Stimulated activated CD4-positive, alpha-beta T cell treated with anti-CD3 and anti-CD28 coated beads, Interleukin-4, amount 100 ng/mL, for 24 hours (primary cell): Measurements from ENCODE around the gene PRDM16.
A peak's percentile ranks its signal among the peaks of the same experiment; 100 is the strongest.

Source experiments
- DNase-seq: peaks from one replicate; pipeline ENCODE4 v3.0.0-alpha.2; 2020

Gene PRDM16

DNA sequence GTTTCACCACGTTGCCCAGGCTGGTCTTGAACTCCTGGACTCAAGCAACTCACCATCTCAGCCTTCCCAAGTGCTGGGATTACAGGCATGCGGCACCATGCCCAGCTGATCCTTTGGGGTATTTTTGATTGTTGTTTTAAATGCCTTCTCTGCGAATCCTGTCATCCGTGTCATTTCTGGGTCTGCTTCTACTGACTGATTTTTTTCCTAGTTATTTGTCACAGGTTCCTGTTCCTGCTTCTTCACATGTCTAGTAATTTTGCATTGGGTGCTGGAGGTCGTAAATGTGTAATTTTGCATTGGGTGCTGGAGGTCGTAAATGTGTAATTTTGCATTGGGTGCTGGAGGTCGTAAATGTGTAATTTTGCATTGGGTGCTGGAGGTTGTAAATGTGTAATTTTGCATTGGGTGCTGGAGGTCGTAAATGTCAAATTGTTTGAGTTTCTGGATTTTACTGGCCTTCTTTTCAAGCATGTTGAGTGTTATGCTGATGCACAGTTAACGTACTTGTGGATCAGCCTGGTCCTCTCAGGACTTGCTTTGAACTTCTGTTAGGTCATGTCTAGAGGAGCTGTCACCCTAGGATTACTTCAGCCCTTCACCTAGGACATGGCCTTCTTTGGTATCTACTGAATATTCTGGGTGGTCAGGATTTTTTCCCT is 381.3 kb downstream of the PRDM16 start:
- DNase-seq = no peak

DNA sequence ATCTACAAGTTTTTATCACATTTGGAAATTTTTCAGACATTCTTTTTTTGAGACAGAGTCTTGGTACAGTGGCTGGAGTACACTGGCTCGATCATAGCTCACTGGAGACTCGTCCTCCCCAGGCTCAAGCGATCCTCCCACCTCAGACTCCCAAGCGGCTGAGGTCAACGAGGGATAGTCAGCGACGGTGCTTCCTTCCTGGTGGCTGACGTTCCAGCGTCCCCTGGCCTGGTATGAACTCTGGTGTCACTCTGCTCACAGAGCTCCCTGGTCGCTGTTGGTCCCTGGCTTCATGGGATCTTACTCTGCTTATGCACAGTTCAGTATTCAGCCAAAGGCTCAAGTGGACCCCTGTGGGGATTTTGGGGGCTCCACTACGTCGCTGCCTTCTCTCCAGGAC is 382.0 kb downstream of the PRDM16 start:
- no peak for DNase-seq

DNA sequence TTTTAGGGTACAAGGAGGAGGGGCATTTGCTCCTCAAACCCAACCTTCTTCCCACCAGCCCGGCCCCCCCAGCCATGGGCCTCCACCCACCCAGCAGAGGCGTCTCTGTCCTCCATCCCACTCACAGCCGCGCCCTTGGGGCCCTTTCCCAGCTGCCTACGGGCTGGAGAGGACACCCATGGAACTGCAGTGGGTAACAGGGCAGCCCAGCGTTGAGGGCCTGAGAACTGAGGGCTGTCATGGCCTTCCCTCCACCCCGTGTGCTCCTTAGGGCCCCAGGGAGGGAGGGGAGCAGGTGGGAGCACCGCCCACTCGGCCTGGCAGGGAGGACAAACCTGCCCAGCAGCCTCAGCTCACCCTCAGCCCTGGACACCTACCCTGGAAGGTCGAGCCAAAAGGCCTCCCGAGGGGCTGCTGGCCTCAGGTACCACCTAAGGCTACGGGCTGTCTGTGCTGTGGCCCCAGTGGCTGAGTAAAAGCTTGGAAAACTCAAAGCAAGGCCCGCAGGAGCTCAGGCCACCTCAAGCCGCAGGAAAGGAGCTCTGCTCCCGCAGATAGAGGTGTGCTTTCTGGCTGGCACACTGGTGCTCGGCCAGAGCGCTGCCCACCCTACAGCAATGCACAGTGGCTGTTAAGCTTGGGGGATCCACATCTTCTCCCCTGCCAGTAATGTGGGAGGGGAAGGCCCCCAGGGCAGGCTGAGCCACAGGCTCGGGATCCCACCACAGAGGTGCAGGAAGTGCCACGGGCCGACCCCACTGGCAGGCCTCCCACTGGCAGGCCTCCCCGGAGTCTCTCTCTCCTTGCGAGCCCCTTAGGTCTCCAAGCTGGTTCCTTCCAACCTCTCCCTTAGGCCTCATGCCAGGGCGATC is 383.2 kb downstream of the PRDM16 start:
- DNase-seq = no peak

DNA sequence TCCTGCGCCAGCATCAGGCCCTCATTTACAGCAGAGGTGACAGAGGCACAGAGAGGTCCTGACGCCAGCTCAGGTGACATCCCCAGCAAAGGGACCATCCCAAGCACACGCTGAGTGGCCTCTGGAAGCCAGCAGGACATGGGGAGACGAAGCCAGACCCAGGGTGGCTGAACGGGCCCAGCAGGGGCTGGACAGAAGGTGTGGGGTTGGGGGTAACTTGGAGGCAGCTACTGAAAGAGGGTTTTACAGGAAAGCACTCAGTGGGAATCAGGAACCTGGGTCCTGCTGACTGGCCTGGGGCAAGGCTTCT is 383.8 kb downstream of the PRDM16 start:
- DNase-seq = no peak

DNA sequence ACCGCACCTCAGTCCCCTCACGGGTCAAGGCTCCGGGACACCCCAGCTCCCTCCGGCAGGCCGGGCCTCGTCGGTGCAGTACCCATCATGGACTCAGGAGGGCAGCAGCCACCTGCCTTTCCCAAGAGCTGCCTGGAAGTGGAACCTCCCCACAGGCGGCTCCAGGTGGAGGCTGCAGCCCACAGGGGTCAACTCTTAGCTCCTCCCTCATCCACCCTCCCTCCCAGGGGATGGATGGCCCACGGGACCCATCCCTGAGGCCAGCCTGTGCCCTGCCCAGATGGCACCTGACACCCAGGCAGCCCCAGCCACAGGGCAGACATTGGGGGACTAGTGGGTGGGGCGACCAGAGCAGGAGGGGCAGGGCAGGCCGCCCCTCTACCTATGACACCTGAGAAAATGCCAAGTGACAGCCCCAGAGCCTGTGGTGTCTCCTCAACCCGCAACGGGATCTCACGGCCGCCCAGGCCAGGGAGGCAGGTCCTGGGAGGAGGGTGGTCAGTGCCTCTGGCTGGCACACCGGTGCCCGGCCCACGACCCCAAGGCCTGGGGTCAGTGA is 384.3 kb downstream of the PRDM16 start:
- peak; percentile 73 for DNase-seq

DNA sequence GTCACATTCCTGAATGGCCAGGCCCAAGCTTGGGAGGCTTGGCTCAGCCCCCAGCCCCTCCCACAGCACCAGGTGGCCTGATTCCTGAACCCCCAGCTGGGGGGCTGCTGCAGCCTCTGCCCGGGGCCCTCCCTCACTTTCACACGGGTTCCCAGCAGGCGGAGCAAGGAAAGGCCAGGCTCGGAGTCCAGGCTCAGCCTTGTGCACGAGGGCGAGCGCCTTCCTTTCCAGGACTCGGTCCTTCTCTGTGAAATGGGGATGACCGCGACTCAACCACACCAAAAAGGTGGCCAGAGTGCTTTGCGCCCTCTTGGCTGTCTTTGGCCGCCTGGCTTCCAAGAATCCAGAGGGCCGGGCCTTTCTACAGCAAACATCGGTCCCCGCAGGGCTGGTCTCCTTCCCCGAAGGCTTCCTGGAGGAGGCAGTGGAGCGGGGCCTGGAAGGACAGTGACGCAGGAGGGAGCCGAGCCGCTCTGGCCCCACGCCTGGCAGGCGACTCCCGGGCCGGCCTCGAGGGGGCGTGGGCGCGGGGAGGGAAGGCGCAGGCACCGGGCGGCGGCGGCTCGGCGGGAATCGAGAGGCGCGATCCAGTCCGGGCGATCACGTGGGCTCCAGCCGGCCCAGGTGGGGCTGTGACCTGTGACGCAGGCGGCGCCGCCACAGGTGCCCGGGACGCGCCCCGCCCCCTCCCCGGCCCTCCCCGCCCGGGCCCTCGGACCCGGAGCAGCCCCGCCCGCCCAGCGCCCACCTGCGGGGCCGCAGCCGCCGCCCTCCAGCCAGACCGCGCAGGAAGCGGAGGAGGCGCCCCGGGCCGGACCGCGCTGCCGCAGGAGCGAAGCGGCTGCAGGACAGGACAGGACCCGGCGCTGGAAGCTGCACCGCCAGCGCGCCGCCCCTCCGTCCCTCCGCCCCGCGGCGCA is 385.1 kb downstream of the PRDM16 start, which contains the start of gene ARHGEF16:
TSS of gene ARHGEF16 (plus strand) at position 775 of the 920 bp plus-strand sequence. CDS start 8,420 bp downstream, outside the sequence.
- peak; percentile 19 for DNase-seq

DNA sequence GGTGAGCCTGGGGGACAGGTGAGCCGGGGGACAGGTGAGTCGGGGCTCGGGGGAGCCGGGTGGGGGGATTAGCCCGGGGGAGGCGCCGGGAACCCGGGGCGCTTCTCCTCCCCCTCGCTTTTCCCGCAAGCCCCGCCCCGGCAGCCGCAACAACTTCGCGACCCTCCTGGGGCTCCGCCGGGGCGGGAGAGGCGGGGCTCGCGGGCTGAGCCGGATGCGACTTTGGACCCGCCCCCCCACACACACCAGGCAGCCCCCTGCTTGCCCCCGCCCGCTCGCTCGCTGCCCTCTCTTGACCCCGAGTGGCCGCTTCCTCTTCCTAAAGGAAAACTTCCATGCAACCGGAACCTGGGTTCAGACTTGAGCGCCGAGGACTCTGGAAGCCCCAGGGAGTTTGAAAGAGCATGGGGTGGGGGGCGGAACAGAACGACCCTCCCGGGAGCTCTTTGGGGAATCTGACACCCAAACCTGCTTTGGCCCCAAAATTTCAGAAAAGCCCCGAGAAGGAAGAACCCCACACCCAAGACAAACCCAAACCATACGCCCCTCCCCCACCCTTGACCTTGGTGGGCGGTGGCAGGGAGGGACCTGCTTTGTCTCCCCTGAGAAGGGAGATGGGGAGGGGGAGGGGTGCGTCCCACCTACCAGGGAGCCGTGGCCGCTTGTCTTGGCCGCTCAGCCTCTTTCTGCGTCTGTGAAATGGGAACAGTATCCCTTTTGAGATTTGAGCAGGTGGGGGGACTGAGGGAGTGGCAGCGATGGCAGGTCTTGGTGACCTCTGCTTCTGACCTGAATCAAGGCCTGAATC is 386.0 kb downstream of the PRDM16 start:
- no peak for DNase-seq

DNA sequence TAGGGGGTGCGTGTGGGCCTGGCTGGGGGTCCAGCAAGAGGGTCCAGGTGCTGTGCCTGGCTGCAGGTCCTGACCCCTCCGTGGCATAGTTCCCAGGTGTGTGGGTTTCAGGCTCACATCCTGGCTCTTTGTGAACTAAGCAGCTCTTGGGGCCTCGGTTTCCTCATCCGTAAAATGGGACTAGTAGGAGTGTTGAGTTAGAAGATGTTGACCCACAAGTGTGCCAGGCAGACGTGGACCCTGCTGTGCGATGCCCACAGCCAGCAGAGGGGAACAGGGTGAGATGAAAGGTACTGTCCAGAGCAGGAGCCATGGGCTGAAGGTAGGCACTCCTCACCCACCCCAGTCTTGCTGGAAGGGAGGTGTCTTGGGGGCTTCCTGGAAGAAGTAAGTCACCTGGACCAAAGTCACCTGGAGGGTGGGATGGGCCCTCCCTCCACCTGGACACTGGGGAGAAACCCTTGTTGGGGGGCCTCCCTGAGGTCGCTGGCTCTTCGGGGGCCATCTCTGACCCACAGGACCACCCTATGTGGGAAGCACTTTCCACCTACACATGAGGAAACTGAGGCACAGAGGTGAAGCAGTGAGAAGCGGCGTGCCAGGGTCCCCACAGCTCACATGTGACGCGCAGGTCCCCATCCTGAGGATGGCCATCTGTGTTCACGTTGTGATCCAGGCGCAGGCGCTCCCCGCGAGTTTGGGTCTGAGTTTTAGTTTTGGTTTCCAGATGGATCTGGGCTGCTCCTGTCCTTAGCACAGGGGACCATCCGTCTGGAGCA is 386.9 kb downstream of the PRDM16 start:
- DNase-seq = no peak

DNA sequence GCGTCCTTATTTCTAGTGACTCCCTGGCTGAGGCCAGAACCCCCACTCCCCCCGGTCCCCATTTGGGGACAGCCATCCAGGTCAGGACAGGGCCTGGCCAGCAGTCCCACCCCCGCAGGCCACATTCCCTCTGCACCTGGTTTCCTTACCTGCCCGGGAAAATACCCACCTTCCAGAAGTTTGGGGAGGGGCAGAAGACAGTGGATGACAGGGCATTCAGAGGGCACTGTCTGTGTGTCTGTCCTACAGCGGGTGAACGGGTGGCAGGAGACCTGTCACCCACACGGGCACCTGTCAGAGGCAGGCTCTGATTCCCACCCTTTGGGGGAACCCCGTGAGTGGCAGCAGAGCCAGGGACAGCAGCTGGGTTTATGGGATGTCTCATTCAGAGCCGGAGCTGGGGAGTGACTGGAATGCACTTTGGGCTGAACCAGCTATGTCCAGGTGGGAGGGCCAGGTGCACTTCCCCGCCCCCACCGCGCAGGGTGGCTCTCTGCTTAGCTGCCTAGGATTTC is 387.5 kb downstream of the PRDM16 start:
- DNase-seq = no peak

DNA sequence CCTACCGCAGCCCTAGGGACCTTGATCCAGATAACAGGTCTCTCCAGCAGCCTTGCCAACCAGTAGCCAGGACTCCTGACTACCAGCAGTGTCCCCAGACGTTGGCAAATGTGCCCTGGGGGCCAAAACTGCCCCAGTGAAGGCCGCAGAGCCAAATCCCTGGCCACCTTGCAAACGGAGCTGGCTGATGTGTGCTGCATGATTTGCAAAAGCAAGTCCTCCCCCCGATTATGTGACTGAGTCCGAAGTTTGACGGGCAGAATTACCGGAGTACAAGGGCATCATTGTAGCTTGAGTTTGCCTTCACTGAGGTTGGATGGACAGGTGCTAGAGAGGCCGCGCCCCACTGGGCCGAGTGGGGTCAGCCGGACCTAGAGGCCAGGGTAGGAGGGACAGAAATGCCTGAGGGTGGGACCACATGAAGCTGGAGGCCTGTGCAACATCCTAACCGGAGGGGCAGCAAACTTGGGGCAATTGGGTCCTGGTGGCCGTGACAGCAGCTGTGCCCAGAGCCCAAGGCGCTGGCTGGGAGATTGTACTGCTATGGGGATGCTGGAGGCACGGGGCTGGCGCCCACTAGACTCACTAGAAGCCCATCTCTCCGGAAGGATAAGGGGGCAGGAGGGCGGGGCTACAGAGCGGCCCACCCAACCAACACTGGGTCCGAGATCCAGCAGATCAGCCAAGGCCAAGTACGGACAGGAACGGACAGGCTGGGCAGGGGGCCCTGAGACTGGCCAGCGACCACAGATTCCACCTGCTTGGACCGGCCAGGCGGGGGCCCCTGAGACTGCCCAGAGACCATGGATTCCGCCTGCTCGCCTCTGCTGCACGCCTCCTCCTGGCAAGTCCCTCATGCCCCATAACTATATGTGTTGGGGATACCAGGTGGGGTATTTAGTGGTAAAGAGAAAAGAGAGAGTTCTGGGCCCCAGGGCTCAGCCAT is 388.2 kb downstream of the PRDM16 start:
- no peak for DNase-seq

DNA sequence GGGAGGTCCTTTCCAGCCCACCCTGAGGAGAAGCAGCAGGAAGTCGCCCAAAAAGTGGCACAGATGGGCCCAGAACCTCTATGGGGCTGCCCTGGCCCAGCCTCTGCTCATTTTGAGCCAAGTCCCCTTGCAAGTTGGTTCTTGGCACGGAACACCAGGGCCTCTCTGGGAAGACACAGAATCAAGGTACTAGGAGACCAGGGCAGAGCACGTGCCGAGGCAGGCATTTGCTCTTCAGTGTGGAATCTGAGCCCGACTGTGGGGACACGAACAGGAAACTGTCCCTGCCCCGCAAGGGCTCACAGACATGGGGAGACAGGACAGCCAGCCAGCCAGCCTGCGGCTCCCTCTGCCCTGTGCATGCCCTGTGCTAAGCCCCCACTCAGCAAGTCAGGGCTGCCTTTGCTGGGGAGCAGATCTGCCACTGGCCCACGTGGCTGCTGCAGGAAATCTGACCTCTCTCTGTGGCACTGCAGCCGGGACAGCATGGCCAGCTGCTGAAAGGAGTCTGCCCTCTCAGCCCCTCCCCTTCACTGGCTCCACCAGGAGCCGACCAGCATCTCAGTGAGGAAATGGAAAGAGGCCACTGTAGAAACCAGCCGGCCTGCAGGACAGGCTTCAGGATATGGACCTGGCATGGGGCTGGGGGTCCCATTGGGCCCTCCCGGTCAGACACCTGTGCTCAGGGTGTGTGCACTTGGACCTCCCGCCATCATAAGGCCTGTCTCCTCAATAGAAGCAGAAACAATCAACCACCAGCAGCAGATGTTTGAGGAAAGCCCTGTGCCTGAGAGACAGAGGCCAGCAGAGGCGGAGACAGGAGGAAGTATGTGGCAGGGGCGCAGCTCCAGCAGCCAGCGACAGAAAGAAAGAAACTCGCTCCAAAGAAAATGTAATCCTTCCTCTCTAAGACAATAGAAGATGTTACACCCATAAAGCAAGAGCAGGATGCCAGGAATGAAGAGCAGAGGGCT is 389.2 kb downstream of the PRDM16 start:
- DNase-seq = no peak

DNA sequence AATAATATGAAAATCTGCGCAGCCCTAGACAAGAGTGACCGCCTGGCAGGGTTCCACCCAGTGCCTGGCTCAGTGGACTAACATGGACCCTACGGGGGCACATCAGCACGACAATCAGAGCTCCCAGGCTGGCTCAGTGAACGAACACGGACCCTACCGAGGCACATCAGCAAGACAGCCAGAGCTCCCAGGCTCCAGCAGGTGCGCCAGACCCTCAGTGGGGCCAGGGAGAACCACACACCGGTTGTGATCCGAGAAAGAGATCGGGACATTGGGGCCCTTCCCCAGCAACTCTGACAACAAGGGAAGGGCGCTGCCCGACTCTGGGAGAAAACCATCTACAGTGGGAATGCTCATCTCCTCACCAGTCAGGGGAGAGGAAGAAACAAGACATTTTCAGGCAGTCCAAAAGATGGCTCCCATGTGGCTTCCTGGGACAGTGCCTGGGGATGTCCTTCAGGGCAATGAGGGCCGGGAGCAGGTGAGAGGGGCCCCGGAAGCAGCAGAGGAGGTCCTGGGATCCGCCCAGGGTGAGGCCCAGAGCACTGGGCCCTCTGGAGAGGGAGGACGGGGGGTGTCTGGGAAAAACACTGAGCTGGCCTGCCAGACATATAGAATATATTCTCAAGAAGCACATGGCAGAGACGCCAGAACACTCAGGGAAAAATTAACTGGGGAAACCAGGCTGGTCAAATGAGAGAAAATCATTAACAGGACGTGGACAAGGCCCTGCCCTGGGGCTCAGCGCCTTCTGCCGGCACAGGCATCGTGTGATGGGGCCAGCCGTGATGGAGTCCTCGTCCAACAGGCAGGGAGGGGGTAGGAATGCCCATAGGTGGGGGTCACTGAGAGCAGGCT is 390.3 kb downstream of the PRDM16 start:
- DNase-seq = no peak

DNA sequence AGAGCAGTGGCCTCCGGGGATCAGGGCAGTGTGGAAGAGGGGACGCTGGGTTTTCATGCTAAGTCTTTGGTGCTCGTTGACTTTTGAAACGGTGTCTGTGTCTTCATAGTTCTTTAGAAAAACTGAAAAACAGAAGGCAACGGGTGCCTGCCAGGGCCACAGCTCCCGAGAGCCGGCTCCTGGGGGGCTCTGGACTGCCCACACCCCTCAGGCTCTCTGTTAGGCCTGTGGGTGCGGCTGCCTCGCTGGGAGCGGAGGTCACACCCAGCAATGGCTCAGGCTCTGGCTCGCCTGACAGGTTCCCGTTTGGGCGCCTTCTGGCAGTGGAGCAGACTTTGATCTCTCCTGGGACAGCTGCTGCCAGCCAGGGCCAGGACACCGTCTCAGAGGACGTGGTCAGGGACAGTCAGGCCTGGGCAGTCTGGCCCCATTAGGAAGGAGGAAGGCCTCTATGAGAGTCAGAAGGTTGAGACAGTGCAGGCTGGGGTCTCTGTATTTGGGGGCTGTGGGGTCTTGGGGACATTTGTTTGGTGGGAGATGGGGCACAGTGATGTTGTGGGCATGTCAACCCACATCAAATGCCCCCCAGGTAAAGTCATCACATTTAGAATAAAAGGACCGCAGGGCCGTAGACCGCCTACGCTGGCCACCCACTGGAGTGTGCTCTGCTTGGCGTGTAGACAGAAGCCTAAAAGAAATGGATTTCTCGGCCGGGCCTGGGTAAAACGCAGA is 391.1 kb downstream of the PRDM16 start:
- no peak for DNase-seq

DNA sequence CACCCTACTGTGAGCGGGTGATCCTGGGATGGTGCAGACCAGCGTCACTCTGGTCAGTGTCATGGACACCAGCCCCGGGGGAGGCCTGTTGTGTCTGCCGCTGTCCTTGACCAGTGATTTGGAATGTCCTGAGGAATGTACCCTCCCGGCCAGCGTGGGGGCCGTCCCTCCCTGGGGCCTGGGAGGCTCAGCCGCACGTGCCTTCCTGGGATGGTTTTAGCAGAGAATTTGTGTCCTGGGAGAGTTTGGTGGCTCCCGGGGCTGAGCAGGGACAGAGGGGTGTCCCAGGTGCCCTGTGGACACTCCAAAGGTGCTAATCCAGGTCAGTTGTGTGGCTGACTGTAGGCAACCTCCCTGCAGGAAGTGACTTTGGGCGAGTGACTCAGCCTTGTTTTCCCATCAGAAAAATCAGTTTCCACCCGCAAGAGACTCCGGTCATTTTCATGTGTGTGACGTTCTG is 391.7 kb downstream of the PRDM16 start:
- DNase-seq = no peak

DNA sequence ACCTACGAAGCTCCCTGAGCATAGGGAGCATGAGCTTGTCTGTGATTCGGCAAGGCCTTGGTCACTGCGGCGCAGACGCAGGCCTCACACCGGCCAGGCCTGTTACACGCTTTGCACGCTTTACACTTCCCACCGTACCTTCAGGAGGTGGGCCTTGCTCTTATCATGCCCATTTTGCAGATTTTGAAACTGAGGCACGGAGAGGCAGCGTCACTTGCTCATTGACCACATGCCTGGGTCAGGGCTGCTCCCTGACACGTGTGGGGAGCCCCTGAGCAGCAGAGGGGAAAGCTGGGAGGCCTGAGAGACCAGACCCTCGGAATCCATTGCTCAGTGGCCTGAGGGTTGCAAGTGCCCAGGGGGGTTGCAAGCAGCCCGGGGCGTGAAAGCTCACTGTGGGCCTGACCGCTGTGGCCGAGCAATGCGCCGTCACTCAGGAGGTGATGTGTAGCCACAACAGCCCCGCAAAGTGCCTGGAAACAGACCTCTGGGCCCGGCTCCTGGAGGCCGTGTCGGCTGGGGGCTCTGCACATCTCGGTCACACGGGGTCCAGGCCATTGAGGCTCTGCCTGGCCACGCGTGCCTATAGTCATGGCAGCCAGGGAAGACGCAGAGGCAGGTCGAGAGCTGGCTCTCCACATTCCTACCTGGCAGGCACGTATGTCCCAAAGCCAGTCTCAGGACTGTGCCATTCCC is 392.4 kb downstream of the PRDM16 start:
- no peak for DNase-seq

DNA sequence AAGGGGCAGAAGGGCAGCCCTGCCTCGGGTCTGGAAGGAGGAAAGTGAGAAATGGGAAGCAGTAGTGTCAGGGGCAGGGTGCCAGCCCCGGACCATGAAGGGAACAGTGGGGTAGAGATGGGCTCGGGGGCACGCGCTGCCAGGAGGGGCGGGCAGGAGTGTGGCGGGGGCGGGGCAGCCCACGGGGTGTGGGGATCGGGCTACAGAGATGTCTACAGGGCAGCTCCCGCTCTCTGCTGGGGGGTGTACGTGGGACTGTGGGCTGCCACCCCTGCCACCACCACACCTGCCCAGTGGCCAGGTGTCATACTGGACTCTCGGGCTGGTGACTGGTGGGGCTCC is 392.9 kb downstream of the PRDM16 start:
- DNase-seq = no peak
